NCI-H524 (cell line): Measurements from ENCODE around the gene RFC1.
"Not testable (repeated sequence)": the region's sequence is repeated elsewhere in the genome, so short reads cannot be mapped to it uniquely, and the experiment has no call there.

Source experiments
- DNase-seq, 2 experiments: peaks; one replicate each; lab custom pipeline; 2025; lab: John Stamatoyannopoulos, UW

The RFC1 gene, protein sequence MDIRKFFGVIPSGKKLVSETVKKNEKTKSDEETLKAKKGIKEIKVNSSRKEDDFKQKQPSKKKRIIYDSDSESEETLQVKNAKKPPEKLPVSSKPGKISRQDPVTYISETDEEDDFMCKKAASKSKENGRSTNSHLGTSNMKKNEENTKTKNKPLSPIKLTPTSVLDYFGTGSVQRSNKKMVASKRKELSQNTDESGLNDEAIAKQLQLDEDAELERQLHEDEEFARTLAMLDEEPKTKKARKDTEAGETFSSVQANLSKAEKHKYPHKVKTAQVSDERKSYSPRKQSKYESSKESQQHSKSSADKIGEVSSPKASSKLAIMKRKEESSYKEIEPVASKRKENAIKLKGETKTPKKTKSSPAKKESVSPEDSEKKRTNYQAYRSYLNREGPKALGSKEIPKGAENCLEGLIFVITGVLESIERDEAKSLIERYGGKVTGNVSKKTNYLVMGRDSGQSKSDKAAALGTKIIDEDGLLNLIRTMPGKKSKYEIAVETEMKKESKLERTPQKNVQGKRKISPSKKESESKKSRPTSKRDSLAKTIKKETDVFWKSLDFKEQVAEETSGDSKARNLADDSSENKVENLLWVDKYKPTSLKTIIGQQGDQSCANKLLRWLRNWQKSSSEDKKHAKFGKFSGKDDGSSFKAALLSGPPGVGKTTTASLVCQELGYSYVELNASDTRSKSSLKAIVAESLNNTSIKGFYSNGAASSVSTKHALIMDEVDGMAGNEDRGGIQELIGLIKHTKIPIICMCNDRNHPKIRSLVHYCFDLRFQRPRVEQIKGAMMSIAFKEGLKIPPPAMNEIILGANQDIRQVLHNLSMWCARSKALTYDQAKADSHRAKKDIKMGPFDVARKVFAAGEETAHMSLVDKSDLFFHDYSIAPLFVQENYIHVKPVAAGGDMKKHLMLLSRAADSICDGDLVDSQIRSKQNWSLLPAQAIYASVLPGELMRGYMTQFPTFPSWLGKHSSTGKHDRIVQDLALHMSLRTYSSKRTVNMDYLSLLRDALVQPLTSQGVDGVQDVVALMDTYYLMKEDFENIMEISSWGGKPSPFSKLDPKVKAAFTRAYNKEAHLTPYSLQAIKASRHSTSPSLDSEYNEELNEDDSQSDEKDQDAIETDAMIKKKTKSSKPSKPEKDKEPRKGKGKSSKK

DNA sequence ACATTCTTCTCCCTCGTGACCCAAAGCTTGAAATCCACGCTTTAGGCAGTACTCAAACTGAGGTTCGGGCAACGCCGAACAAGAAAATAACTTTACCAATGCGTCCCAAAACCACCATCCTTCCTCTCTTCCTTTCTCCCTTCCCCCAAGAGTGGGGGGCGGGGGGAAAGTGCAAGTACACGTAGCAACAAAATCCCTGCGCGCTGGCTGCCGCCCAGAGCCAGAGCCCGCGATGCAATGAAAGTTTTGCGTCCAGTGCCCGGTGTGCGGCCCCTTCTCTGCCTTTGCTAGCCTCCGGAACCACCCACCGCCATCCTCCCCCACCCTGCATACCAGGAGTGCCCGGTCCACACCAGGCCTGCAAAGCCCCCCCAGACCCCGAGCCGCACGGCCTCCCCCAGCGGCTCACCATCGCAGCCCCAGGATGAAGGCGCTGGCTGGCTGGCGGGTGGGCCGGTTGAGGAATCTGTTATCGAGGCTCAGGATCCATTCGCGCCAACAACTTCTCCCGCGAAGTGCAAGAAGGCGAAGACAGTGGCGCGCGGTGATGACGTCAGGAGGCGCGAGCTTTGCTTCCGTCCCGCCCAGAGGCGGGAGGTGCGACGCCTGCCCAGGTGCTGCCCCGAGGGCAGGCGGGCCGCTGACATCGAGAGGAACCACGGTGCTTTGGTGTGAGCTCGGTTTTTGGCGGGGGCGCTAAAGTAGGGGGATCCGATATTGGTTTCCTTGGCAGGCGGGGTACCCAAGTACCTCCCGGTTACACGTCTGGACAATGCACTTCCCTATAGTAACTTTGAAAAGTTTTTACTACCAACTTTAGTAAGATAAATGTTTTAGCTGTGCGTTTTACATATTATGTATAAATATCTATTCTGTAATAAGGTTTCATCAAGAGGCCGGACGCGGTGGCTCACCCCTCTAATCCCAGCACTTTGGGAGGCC lies at the start of gene RFC1:
Gene RFC1 (minus strand): TSS at position 533 of the 942 bp plus-strand sequence. CDS start 121 bp downstream, at position 412.
- DNase-seq = peak; percentile 72 to 88

DNA sequence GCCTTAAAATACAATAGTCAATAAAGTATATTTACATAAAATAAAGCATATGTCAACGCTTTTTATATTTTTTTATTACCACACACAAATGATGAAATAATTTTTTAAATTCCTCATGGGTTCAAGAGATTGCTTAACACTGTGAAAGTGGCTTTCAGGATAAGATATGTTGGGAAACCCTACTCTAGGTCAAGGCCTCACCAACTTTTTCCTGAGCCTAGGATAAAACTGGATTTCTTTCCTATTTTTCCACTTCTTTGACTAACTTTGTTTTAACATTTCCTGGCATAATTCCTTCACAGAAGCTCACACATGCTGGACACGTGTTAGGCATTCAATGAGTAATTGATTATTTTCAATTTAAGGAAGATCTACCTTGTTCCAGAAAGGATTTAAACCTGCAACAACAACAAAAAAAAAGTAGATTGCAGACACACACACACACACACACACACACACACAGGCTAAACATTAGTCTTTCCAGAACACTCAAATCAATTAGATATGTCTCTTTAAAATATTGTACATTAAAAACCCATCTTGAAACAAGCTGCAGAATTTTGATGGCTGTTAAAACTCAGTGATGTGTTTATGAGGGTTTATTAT lies 49.6 kb upstream of the RFC1 start:
- DNase-seq = no peak

DNA sequence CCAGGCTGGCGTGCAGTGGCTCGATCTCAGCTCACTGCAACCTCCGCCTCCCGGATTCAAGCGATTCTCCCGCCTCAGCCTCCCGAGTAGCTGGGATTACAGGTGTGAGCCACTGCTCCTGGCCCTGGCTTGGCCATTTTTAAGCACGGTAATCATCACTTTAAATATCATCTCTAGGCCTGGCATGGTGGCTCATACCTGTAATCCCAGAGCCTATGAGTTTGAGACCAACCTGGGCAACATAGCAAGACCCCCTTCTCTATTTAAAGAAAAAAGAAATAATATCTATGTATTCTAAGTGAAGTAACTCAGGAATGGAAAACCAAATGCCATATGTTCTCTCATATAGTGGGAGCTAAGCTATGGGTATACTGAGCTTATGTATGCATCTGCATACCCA lies 45.4 kb upstream of the RFC1 start:
- DNase-seq = not testable (repeated sequence)

DNA sequence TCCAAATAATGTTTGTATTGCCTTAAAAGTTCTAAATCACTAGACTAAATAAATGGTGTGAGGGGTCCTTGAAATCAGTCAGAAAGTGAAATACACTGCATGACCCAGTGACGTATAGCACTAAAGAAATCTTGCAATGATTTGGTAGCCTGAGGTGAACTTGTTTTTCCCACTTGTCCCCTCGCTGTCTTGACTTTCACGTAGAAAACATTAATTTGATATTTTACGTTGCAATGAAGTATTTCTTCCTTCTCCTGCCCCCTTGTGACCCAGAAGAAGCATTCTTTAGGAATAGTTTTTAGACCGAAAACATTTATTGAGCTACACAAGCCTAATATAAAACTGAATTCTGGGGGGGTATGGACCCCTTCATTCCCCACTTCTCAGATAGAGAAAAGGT lies 44.3 kb upstream of the RFC1 start:
- DNase-seq = no peak

DNA sequence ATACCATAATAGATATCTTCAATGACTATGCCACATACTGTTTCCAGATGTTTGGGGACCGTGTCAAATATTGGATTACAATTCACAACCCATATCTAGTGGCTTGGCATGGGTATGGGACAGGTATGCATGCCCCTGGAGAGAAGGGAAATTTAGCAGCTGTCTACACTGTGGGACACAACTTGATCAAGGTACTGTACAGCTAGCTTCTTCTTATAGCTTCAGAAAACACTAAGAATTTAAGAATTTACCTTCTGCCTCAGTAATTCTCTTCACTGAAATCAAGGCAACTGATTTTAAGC lies 41.4 kb upstream of the RFC1 start:
- no peak for DNase-seq

DNA sequence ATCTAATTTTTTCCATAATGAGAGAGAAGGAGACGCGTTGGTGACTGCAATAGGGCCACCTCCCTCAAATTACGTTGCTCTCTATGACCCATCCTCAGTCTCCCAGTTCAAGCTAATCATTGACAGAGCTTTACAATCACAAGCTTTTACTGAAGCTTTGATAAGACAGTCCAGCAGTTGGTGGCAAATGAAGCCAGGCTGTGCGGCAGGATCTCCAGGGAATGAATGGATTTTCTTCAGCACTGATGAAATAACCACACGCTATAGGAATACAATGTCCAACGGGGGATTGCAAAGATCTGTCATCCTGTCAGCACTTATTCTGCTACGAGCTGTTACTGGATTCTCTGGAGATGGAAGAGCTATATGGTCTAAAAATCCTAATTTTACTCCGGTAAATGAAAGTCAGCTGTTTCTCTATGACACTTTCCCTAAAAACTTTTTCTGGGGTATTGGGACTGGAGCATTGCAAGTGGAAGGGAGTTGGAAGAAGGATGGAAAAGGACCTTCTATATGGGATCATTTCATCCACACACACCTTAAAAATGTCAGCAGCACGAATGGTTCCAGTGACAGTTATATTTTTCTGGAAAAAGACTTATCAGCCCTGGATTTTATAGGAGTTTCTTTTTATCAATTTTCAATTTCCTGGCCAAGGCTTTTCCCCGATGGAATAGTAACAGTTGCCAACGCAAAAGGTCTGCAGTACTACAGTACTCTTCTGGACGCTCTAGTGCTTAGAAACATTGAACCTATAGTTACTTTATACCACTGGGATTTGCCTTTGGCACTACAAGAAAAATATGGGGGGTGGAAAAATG lies 40.8 kb upstream of the RFC1 start, which contains the start of gene KLB:
Gene KLB (plus strand): TSS at position 168 of the 821 bp plus-strand sequence. CDS start 20 bp downstream, at position 188.
- DNase-seq = no peak

DNA sequence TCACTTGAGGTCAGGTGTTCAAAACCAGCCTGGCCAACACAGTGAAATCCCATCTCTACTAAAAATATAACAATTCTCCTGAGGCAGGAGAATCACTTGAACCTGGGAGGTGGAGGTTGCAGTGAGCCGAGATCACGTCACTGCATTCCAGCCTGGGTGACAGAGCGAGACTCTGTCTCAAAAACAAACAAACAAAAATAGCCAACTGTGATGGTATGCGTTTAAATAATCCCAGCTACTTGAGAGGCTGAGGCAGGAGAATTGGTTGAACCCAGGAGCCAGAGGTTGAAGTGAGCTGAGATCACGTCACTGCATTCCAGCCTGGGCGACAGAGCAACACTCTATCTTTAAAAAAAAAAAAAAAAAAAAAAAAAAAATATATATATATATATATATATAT lies 35.5 kb upstream of the RFC1 start:
- DNase-seq = not testable (repeated sequence)

DNA sequence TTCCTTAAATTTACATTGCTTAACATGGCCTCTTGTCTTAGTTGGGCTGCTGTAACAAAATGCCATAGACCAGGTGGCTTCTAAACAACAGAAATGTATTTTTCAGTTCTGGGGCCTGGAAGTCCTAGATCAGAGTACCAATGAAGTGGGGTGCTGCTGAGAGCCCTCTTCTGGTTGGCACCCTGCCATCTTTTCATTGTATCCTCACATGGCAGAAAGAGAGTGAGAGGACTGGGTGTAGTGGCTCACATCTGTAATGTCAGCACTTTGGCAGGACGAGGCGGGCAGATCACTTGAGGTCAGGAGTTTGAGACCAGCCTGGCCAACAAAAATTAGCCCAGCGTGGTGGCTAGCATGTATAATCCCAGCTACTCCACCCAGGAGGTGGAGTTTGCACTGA lies 28.5 kb upstream of the RFC1 start:
- no peak for DNase-seq

DNA sequence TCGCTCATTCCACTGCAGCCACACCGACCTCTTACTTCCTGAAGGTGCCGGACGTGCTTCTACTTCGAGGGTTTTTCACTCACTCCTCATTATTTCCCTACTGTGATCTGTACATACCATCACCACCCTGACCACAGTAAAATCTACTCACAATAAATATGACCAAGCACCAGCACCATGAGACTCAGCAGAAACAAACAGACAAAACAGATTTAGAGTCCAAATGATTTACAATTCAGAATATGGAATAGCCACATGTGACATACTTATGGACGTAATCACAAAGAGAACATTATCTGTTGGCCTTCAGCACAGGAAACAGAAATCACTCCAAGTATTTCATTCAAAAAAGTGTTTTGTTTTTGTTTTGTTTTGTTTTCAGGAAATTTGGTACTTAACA lies 24.4 kb upstream of the RFC1 start:
- DNase-seq = no peak

DNA sequence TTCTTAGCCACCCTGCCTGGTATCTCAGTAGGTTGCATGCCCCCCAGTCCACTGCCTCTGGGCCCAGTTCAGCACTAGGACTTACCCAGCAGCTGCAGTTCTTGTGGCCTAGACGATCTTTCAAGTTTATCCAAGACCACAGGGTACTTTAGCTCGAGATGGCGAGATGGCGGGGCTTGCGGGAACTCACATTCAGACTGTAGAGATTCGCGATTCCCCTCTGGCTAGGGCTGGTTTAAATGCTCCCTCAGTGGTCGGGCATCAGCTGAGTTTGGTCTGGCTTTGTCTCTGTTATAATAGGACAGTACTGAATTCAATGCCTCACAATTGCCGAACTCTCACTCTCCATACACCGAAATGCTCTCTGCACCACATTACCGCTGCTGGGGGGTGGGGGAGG lies 18.4 kb upstream of the RFC1 start:
- DNase-seq = no peak

DNA sequence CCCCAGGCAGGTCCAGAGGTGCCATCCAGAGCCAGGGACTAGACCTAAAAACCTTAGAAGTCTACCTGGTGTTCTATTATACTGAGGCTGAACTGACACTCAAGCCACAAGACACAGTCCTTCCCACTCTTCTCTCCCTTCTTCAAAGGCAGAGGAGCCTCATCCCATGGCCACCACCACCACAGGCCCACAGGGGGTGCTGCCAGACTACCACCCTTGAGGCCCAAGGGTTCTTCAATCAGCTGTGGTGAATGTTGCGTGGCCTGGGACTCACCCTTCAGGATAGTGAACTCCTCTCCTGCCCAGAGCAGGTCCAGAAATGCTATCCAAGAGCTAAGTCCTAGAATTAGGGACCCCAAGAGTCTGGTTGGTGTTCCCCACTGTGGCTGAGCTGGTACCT lies 17.5 kb upstream of the RFC1 start:
- no peak for DNase-seq

DNA sequence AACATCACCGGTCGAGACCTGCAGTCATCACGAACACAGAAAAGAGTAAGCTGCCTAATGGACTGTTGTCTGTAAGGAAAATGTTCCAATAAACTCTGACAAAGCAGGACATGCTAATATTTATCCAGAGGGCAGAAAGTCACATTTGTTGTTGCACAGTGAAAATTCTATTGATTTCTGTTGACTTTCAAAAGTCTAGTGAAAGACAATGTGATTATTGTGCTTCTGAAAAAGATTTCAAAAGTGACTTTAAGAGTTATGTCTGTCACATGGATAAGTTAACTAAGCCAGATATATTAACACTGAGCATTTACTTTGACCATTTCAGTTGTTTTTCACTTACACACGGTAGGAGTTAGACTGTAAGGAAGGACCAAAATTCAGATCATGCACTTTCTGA lies 9.3 kb upstream of the RFC1 start:
- DNase-seq = no peak

DNA sequence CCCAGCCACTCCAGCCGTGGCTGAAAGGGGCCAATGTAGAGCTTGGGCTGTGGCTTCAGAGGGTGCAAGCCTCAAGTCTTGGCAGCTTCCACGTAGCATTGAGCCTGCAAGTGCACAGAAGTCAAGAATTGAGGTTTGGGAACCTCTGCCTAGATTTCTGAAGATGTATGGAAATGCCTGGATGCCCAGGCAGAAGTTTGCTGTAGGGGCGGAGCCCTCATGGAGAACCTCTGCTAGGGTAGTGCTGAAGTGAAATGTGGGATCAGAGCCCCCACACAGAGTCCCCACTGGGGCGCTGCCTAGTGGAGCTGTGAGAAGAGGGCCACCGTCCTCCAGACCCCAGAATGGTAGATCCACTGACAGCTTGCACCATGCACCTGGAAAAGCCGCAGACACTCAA lies 5.0 kb upstream of the RFC1 start:
- not testable (repeated sequence) for DNase-seq

DNA sequence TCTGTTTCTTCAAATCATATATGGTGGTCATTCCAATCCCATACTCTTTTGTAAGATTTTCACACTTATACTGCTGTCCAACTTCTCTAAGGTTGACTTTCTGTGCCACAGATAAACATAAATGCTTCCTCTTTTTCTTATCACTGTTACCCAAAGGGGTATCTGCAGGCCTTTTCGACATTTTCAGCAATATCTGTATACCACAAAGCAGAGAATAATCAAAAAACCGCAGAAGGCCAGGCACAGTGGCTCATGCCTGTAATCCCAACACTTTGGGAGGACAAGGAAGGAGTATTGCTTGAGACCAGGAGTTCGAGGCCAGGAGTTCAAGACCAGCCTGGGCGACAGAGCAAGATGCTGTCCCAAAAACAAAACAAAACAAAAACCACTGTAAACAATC lies 3.1 kb upstream of the RFC1 start:
- DNase-seq = no peak

DNA sequence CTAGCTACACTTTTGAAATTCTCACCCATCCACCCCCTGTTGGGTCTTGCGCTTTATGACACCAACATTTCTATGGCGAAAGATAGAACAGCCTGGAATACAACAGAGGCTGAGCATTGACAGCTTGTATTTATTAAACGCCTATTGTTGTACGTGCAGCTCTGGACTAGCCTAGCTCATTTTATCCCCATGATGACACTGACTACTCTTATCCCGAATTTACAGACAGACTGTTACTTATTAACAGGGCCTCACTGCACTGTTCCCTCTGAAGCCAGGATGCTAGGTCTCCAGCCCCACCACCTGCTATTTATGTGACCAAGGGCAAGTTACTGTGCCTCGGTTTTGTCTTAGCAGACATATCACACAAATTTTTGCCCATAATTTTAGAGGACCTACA lies 1.0 kb upstream of the RFC1 start:
- no peak for DNase-seq

DNA sequence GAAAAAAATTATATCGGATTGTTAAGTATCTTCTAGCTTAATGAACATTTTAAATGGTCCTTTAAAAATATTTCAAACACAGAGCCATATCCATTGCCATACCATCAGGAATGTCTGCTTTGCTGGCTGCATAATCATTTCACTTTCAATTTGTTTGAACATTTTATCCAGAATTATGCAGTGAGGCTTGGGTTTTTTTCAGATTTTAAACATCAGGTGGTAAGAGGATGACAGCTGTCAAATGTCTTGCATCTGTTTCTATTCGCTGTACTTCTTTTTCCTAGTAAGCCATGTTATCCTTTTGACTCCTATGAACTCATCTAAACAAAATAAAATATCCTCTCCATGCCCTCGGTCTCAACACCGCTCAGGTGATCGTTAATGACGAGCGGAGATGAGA lies 802 bp downstream of the RFC1 start:
- DNase-seq = no peak

DNA sequence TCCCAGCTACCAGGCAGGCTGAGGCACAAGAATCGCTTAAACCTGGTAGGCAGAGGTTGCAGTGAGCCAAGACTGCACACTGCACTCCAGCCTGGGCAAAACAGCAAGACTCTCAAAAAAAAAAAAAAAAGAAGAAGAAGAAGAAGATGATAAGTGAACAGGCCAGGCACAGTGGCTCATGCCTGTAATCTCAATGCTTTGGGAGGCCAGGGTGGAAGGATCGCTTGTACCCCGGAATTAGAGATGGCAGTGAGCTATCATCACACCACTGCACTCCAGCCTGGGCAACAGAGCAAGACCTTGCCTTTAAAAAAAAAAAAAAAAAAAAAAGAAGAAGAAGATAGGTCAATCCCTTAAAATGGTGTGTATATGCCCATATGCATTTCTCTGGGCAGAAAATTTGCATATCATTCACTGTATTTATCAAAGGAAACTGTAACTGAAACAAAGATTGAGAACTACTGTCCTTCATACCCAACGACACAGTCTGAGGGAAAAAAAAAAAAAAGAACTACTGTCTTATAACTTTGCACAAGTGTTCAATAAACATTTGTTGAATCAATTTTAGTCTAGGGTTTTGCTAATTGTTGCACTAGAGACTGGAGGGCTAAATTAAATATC lies 2.3 kb downstream of the RFC1 start:
- no peak for DNase-seq

DNA sequence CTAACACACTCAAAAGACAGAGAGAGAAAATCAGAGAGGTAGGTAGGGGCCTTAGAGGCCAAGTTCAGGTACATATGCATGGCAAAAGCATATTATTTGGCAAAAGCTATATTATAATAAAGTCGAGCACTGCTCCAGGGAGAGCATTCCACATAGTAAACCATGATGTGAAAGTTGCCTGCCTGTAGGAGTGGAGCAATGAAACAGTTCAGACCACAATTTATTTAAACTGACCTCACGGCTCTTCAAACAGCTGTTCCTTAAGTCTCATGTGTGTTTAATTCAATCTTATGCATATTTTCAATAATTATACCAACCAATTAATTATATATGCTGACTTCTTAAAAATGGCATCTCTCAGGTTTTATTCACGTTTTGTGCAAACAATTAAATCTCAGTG lies 3.3 kb downstream of the RFC1 start:
- DNase-seq = no peak

DNA sequence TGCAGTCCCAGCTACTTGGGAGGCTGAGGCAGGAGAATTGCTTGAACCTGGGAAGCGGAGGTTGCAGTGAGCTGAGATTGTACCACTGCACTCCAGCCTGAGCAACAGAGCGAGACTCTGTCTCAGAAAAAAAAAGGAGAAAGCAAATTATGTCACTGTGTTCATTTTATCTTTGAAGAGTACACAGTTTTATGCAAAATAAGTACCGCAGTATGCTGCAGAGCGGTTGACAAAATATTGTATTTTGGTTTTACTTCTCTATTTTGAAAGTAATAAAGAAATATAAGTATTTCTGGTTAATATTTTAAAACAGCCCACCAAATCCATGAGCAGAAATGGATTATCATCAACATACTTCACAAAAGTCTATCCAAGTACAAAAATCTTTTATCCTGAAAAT lies 5.6 kb downstream of the RFC1 start:
- DNase-seq = not testable (repeated sequence)

DNA sequence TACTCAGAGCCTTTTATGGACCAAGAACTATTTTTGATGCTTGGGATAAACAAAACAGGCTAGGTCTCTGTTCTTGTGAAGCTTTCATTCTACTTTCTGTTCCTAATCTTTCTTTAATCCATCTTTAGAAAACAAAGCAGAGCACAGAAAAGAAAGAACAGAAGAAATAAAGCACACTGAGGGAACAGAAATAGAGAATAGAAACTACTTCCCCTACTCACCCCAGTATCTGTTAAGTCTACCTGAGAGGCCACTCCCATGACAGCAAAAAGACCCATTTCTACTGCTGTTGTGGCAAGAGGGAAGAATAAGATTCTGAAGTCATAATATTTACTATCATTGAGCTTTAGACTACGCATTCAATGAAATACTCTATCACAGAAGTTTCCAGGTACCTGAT lies 9.2 kb downstream of the RFC1 start:
- no peak for DNase-seq
